Activated T-cell treated with anti-CD3 and anti-CD28 coated beads for 1 hour (primary cell): Measurements from ENCODE around the gene GABRG3.
"Not testable (repeated sequence)": the region's sequence is repeated elsewhere in the genome, so short reads cannot be mapped to it uniquely, and the experiment has no call there.

Source experiments
- DNase-seq: peaks from one replicate; pipeline ENCODE4 v3.0.0-alpha.2; 2020; ENCODE audit warnings: low read depth

The GABRG3 gene

DNA sequence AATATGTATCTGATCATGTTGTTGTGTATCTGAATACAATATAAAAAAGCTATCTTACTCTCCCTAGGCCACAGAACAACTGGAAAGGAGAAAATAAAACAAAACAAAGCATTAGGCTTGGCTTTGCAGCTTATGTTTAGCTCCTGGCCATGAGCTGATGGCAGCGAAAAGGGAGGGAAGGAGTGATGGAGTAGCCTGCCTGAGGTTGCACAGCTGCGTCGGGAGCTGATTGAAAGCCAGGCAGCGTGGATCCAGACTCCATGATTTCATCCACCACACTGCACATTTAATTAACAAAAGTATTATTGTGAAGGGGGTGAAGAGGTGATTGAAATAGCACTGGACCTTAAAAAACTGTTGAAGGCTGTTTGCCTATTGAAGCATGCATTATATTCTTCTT lies 212.2 kb downstream of the GABRG3 start:
- DNase-seq, result no peak

DNA sequence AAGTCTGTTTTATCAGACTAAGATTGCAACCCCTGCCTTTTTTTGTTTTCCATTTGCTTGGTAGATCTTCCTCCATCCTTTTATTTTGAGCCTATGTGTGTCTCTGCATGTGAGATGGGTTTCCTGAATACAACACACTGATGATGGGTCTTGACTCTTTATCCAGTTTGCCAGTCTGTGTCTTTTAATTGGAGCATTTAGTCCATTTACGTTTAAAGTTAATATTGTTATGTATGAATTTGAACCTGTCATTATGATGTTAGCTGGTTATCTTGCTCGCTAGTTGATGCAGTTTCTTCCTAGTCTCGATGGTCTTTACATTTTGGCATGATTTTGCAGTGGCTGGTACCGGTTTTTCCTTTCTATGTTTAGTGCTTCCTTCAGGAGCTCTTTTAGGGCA lies 220.5 kb downstream of the GABRG3 start:
- DNase-seq, result not testable (repeated sequence)

DNA sequence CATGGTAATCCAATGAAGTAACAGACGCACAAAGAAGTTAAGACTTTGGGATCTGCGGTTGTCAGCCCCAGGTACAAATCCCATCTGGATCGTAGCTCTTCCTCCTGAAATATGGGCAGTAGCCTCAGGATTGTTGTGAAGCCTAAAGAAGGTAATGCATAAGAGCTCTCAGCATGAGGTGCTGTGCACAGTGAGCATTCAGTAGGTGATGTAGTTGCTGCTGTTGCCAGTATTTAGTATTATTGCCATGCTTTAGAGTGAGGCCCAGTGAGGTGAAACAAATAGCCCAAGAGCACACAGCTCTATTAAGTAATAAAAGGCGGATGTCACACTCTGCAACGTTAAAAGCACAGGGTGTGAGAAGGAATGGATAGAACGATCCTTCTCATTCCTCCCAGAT lies 225.7 kb downstream of the GABRG3 start:
- DNase-seq, result no peak

DNA sequence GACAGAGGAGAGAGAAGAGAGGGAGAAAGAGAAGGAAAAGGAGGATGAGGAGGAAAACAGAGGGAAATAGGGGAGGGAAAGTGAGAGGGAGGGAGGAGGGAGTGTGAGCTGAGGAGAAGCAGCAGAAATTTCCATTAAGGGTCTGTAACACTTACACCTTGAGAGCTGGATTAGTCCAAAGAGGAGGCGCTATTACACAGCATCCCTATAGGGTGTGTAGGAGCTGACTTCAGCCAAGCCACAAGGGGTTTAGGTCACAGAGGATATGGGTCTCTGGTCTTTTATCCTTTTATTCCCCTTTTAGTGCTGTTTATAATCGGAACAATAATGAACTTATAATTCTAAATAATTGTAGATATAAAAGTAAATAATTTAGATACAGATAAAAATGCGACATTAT lies 230.4 kb downstream of the GABRG3 start:
- DNase-seq, result no peak

DNA sequence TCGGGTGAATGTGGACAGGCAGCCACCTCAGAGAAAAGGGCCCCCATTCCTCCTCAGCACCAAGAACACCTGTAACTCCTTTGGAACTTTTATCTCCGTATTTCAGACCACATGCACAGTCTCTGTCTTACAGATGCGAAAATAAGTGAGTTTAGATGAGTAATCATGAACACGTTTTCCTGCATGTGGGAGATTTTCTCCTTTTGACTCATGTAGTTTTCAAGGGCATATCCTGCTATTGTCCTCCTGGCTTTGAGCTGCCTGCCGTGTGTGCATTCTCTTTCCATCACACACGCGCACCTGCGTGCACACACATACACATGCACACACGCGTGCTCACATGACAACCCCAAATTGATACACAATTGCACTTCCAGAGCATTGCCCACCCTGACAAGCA lies 239.2 kb downstream of the GABRG3 start:
- DNase-seq, result no peak

DNA sequence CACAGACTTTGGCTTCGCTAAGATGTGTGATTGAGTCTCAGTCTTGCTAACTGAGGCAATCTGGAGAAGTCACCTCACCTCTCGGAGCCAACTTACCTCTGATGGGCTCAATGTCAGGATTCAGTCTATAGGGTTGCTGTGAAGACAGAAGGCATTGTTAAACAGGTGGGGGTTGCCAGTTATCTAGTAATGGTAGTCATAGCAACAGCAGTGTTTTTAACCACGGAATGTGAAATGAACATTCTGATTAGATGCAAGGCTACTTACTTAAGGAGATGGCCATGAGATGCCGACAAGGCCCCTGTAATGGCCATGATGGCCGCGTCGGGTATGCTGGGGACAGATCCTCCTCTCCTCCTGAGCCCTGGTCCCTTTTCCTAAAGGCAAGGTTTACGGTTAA lies 243.1 kb downstream of the GABRG3 start:
- no peak for DNase-seq

DNA sequence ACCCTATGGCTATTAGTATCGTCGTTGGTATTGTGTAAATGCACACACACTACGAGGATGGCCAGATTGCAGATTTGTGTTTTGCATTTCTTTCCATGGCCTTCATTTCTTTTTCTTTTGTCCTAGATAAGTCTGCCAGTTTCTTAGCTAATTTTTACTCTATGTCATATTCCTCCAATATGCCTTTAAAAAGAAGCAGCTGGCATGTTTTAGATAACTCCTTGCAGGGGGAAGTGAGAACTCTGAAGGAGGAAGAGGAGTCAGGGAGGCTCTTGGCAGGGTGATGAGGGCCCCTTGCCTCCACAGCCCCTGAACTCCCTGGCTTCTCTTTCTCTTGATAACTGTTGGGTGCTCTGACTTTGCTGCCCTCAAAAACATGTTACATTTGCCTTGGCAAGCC lies 244.0 kb downstream of the GABRG3 start:
- DNase-seq, result no peak

DNA sequence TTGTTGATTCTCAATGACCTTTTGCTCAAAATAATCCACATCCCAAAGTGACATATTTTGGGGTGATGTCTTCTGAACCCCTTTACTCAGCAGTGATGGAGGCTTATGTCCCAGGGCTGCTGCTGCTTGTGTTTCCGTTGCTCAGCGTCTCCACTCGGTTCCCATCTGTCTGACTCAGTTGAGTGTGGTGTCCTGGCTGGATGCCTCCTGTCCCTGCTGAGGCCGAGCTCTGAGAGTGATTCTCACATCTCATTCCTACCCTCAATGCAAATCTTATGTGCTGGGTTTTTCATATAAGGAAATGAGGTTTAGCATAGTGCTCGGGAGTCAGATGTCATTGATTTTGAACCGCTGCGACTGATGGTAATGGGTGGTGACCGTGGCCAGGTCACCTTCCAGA lies 247.4 kb downstream of the GABRG3 start:
- no peak for DNase-seq

DNA sequence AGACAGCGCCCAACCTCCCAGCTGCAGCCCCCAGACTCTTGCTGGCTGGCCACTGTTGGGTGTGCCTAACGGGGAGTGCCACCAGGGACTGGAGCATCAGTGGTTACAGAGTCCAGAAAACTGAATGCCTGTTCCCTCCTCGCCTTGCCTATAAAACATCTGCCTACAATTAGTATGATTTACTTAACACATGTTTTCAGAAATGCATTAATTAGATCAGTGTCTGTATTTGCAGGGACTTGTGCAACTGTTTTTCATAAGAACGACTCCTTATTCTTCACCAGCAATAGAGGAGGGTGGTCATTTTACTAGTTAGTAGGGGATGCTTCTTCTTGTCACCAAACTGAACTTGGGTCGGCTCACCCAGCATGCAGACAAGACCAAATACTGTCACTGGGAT lies 248.7 kb downstream of the GABRG3 start:
- no peak for DNase-seq

DNA sequence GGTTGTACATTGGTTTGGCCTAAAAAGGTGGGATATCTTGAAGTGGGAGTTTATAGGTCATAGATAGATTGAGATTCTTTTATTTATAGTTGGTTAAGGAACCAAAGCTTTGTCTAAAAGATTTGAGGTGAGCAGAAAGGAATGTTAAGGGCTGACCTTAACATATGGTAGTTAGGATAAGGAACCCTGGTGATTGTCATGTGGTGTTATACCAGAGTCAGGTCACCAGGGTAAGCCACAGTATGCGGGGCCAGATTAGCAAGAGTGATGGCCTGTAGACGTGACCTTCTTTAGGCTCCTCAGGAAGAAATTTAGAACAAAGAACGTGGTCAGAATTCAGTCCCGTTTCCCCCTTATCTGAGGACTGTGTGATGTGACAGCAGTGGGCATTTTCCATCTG lies 249.2 kb downstream of the GABRG3 start:
- no peak for DNase-seq

DNA sequence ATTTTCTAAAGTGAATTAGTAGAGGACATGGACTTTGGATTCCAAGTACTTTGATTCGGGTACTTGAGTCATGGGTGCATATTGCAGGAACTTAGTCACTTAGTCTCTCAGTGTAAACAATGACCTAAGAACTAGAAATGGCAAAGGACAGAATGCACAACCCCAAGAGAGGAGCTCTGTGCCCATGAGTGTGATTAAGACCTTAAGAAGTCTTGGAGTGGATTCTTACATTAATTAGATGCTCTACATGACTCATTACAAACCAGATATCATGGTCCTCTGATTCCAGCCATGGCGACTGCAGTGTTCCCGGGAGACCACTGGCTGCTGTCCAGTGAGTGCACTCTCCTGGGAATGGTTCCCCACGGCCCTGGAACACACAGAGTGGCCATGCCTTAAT lies 251.5 kb downstream of the GABRG3 start:
- DNase-seq, result no peak

DNA sequence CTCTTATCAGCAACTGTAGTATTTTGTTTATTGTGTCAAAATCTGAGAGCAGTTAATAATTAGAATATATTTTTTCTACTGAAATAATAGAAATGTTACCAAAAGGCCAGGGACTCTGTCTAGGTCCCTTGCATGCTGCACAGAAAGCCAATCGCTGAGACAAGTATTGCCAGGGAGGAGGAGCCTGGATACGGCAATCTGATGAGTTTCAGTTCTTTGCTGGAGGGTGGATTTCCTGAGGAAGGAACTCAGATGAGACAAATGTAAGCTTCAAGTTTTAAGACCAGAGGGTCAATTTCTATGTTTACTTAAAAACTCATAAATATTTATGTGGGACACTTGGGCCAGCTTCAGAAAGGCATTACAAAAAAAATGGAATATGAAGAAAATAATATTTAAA lies 252.2 kb downstream of the GABRG3 start:
- DNase-seq, result no peak

DNA sequence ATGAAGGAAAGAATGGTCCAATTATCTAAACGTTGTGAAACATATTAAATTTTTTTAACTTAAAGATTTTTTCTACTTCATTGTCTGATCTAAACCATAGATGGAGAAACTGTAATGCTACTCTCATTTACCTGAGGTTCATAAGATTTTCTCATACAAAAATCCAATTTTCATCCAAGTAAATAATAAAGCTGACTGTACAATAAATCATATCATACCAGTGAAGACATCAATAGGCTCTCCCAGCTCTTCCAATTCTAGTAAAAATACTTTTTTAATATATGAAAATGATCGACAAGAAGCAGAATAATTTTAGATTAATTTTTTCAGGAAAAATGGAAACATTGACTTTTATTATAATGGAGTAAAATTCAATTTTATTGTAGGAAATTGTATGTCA lies 260.8 kb downstream of the GABRG3 start:
- no peak for DNase-seq

DNA sequence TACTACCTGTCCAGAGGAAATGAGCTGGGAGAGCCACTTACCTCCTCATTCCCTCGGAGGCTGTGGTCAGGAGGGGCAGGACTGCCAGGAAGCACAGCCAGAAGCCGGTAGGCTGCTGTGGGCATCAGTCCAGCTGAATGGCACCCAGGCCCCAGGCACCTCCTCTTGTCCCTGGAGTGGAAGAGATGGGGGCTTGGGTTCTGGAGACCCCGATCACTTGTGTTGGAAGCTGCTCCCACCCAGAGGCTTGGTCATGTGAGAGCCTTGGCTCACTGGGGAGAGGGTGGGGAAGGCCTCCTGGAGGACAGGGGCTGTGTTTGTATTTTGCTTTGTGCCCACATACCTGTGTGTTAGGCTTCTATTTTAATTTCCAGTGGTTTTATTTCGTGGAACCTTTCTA lies 261.9 kb downstream of the GABRG3 start:
- DNase-seq, result no peak

DNA sequence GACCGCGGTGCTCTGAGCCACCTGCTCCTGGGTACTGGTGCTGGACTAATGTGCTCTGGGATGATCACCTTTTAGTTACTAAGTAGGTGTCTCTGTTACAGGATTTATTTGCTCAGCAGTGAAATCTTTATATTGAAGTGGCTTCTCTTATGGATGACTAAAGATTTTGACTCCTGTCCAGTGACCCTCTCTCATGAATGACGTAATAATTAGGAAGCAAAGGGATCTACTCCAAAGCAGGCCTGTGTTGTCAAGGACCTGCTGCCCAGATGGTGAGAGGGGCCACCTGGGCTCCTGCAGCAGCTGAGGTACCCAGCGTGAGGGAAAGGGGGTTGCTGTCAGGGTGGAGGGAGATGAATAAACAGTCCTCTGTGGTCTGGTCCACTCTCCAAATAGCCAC lies 263.6 kb downstream of the GABRG3 start:
- DNase-seq, result no peak

DNA sequence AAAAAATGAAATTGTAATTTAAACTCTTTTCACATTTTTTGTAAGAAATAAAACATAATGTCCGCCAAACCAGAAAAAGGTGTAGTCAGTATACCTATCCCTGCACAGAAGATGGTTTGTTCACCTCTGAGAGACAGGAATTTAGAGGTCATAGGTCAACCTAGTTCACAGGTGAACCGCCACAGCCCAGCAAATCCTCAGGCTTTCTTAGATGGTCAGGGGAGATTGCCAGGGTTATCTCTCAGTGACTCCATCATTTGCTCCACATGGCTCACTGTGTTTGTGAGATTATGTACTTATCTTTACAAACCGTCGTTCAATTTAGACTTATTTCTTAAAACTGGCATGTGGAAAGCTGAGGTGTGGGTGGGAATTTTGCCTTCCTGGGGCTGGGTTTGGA lies 264.2 kb downstream of the GABRG3 start:
- DNase-seq, result no peak

DNA sequence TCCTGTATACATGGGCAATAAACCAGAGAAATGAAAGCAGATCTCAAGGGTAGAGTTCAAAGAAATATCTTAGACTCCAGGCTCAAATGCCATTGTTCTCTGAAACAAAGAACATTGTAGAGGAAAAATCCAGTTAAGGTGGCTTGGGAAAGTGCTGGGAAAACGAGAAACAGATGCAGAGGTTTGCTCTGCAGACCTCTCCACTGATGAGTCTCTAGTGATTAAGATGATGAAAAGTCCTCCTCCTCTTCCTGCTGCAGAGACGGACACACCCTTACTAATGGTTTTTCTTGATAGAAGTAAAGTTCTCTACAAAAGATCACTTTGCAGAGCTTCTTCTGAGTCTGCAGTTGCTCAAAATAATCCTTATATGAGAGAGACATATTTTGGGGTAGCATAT lies 264.7 kb downstream of the GABRG3 start:
- DNase-seq, result no peak

DNA sequence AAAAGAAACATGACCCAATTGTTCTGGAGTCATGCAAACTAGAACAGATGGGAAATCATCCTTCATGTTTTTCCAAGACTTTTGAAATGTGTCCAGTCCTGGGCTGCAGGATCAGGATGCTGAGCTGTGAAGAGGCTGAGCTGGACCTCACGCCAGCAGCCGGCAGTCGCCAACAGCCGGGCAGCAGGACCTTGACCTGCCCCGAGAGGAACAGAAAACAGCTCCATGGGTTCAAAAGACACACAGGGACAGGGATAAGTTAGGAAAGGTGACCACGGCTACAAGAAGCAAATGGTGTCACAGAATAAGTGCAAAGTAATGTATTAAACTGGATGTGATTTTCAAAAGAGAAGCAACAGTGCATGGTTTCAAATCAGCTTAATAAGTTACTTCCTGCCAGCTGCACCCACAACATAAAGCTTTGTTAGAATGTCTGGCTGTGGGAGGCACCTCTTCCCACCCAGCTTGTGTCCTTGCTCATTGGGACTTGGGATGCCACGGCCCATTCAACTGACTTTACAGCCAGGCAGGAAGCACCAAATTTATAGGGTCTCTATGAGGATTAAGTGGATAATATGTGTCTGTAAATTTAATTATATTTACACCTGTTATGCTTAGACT lies 266.4 kb downstream of the GABRG3 start:
- DNase-seq, result no peak

DNA sequence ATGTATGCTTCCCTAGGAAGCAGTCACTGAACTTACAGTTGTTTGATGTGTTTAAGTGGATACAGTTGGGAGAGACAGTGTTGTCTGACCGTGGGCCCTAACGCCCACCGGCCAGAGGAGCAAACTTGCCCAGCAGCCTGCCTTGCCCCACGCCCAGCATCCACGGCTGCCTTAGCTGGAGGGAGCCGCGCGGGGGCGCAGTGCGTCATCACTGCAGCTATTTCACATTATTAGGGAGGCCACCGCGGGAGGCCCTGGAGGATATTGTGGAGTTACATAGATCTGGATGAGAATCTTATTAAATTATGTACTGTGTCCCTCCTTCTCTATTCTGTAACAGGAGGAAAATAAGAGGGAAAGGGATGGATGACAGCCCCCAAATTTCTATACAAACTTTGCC lies 267.2 kb downstream of the GABRG3 start:
- no peak for DNase-seq

DNA sequence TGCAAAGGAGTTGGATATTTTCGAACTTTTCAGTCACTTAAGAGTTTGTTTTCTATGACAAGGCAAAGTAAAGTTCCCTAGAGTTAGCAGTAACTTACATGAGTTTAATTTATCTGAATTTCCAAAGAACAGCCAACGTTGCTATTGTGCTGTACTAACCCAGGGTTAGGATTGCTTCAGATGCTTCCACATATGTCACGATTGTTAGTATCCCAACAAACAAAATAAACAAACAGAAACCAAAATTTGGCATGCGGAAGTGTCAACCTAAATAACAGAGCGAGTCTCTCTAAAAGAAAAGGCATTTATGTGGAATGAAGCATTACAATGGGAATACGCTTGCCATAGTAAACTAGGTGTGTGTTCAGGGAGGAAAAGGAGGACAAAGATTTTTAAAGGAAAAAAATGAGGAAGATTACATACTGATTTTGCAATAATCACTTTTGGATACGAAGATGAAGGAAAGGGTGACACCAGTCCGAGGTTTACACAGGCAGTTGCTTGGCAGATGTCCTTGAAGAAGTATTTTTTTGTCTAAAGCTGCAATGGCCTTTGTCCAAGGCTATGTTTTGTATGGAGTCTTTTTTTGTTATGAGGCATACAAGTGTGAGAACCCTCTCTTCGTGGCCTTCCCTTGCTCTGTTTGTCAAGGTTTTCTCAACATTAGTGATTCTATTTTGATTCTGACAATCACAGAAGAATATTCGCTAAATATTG lies 267.9 kb downstream of the GABRG3 start:
- DNase-seq, result no peak

DNA sequence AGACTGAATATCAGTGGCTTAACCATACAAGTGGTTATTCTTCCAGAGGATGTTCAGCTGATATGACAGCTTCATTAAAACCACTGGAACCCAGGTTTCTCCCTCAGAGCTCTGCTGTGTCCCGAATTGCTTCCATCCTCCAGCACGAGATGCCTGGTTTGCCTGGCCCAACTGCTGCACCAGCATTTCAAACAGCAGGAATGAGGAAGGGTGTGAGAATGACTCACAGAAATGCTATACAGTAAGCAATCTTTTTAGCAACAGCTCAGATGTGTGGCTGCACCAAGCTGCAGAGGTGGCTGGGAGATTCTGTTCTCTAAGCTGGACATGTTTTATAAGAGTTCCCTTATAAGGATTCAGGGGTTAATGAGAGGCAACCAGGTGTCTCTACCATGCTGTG lies 271.0 kb downstream of the GABRG3 start:
- no peak for DNase-seq

DNA sequence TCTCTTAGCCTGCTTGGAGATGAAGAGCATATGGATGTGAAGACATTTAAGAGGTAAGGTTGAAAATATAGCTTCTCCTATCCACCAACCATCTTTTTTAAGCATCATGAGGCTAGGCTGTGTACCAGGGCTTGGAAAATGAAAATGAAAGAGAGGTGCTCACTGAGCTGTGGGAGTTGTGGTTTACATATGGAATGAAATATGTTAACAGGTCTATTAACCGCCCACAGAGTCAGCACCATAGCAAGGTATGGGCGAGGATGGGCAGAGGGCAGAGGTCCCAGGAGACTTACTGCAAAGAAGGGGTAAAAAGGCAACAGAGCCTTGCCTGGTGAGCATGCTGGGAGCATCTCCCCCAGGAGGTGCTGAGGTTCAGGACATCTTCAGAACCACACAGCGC lies 273.1 kb downstream of the GABRG3 start:
- no peak for DNase-seq

DNA sequence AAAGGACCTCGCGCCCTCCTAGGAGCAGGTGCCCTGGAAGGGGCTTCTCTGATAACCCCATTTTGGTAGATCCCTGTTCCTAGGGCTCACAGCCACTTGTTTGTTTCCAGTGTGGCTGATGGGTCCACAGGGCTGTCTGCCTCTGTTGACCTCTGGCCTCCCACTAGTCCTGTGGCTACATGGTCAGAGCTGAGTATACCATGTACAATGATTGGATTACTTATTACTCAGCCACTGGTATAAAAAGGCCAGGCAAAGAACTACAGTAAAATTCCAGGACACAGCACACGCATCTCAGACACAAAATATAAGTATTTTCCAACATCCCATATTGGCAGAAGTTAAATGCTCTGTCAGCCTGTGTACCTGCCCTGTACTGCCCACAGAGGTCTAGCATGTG lies 277.3 kb downstream of the GABRG3 start:
- DNase-seq, result no peak

DNA sequence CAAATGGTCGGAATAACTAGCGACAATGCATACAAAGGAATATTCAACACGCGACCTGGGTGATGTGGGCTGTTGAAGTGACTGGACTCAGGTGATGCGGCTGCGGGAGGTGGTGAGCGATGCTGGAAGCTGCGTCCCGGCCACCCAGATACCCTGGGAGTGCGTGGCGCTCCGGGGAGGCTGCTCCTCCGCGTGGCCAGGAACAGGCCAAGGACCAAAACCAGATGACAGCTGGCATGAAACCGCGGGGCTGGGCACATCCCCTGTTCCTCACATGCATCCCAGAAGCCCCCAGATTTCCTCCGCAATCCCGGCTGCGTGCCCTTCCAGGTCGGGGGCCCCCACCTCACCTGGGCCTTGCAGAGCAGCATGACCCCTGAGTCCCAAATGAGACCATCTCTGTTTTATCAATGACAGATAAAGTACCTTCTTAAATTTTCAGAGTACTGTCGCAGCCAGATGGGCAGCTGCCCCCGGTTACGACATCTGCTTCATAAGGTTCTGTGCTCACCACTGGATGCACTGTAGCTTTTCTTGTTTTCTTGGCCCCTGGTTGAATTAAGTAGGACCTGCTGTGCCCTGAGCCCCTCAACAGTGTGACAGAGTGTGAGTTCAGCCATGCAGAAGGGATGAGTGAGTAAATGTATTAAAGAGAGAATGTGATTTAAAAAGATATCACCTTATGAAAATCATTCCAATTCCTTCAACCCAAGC lies 278.2 kb downstream of the GABRG3 start:
- DNase-seq, result no peak
